Caco-2 (cell line): ENCODE data around the gene GPC5. TPM values are rescaled to one million over a fixed set of nuclear protein-coding genes. Genes with fewer than 3 reads are reported as not detected.

Experiments
- BruUV-seq: library from RNA; stranded (reverse); fragments of 400-500 nt; replicated peaks from 2 replicates; lab custom pipeline; 2021; lab: Mats Ljungman, UMichigan
- CTCF ChIA-PET: fragments of 300-600 bp; sonication (Branson Sonifier 250); formaldehyde crosslinking; loops from one replicate; lab custom pipeline; 2022; ENCODE audit warnings: antibody characterized with exemption; lab: Charles Lee
- POLR2A ChIA-PET: fragments of 300-600 bp; sonication (Branson Sonifier 250); formaldehyde crosslinking; loops from one replicate; lab custom pipeline; 2022; ENCODE audit warnings: antibody characterized with exemption; lab: Charles Lee
- DNase-seq, 2 experiments: peaks; one replicate each; pipeline versions ENCODE4 v3.0.0 to v3.0.0-alpha.2; 2020 to 2022
- H3K27me3 ChIP-seq: replicated peaks from 2 replicates; pipeline ENCODE4 v1.6.0; 2011; ENCODE audit warnings: low read length; ENCODE audit not compliant: control insufficient read depth, insufficient read depth
- H3K36me3 ChIP-seq: 2 replicates; pipeline ENCODE4 v1.5.1; 2011; ENCODE audit warnings: low read length; ENCODE audit not compliant: control insufficient read depth, insufficient read depth
- H3K4me1 ChIP-seq: fragments of 250-450 bp; sonication (Bioruptor Pico); 2 replicates; pipeline ENCODE4 v1.5.1; 2020; ENCODE audit warnings: mild to moderate bottlenecking
- H3K4me3 ChIP-seq: 2 replicates; pipeline ENCODE4 v1.5.1; 2011; ENCODE audit warnings: low read depth, mild to moderate bottlenecking, control low read depth, low read length
- H3K9me3 ChIP-seq: fragments of 250-450 bp; sonication (Bioruptor Pico); 2 replicates; pipeline ENCODE4 v1.5.1; 2020; ENCODE audit warnings: mild to moderate bottlenecking, moderate library complexity
- H3K27ac Mint-ChIP-seq: one replicate; pipeline ENCODE4 v1.8.0; 2022; ENCODE audit warnings: mixed read lengths; ENCODE audit not compliant: unreplicated experiment
- H3K27me3 Mint-ChIP-seq: one replicate; pipeline ENCODE4 v1.8.0; 2022; ENCODE audit warnings: mixed read lengths; ENCODE audit not compliant: insufficient read depth, unreplicated experiment
- H3K36me3 Mint-ChIP-seq: one replicate; pipeline ENCODE4 v1.8.0; 2022; ENCODE audit warnings: mild to moderate bottlenecking, mixed read lengths; ENCODE audit not compliant: insufficient read depth, unreplicated experiment
- H3K4me1 Mint-ChIP-seq: one replicate; pipeline ENCODE4 v1.8.0; 2022; ENCODE audit warnings: low read depth, mixed read lengths; ENCODE audit not compliant: unreplicated experiment
- H3K4me3 Mint-ChIP-seq: one replicate; pipeline ENCODE4 v1.8.0; 2022; ENCODE audit warnings: mild to moderate bottlenecking, moderate library complexity, mixed read lengths; ENCODE audit not compliant: unreplicated experiment
- H3K9me3 Mint-ChIP-seq: one replicate; pipeline ENCODE4 v1.8.0; 2022; ENCODE audit warnings: mixed read lengths; ENCODE audit not compliant: unreplicated experiment
- CTCF ChIP-seq, 2 experiments: fragments of 200-600 bp in 1 of 2; IDR thresholded peaks; 1 replicate in 1 of 2; 2 replicates in 1 of 2; pipeline versions ENCODE4 v1.5.1 to v1.8.0; 2011 to 2022; ENCODE audit warnings: antibody characterized with exemption in 1 of 2, control low read depth in 1 of 2, inconsistent platforms in 1 of 2, low read depth in 1 of 2, low read length in 1 of 2, mild to moderate bottlenecking in 1 of 2, moderate library complexity in 1 of 2; ENCODE audit not compliant: insufficient read depth in 1 of 2, severe bottlenecking in 1 of 2, unreplicated experiment in 1 of 2
- intact Hi-C: fragments of 100-400 bp; cut with micrococcal nuclease; formaldehyde crosslinking; loops from one replicate; pipeline ENCODE4 v1.10.0; 2022; ENCODE audit not compliant: unreplicated experiment
- total RNA-seq: library from RNA; stranded (reverse); gene quantifications from 2 replicates; pipeline ENCODE4 v1.2.3, GENCODE V29; 2022

Gene GPC5
- total RNA-seq, 1 experiment from 2014 or later = 4.1 TPM

DNA sequence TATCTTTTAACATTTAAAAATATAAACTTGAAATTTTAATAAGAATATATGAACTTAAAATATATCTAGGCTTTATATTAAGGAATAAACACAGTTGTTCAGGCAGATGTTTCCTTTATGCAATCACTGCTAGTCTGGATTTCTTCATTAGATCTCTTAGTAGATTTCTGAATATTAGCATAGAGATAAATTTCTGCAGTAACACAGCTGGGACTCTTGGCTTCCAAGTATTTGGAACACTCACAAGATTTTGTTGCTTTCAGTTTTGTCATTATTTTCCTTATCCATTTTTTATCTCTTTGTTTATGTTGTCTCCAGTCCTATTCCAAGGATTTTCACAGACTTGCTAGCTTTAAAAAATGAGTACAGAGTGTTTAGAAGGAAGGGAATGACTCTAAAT lies 857.1 kb downstream of the GPC5 start:
- ChIA-PET CTCF (no interaction called here), POLR2A (no interaction called here)
- no peaks in the 10 kb centered on the region for H3K9me3 ChIP-seq
- TF ChIP-seq CTCF (IDR thresholded peaks at IDR 0.05; ENCODE audit: insufficient read depth in 1 of 2, low read depth in 1 of 2, low read length in 1 of 2, severe bottlenecking in 1 of 2, unreplicated experiment in 1 of 2) = no peak
- no peaks in the 10 kb centered on the region for H3K36me3 ChIP-seq
- DNase-seq = no peak
- Mint-ChIP-seq H3K36me3 (no peaks in the 10 kb centered on the region), H3K4me3 (no peak overlapping the region), H3K27ac (no peak overlapping the region), H3K9me3 (no peaks in the 10 kb centered on the region), H3K27me3 (no peaks in the 10 kb centered on the region), H3K4me1 (peaks cover 8% of the 10 kb centered on the region)
- no peaks in the 10 kb centered on the region for H3K27me3 ChIP-seq
- BruUV-seq = no TSS peak
- H3K4me3 ChIP-seq = no peak overlapping the region
- intact Hi-C loops = no loop called here
- no peaks in the 10 kb centered on the region for H3K4me1 ChIP-seq

GRCh38 chr13:92256211-92256610 lies 857.8 kb downstream of the GPC5 start:
- H3K36me3 Mint-ChIP-seq = no peaks in the 10 kb centered on the region
- H3K9me3 ChIP-seq = no peaks in the 10 kb centered on the region
- DNase-seq = no peak
- no peak overlapping the region for H3K27ac Mint-ChIP-seq
- ChIA-PET CTCF (no interaction called here), POLR2A (no interaction called here)
- intact Hi-C loops = no loop called here
- no peak for TF ChIP-seq CTCF (IDR thresholded peaks at IDR 0.05; ENCODE audit: insufficient read depth in 1 of 2, low read depth in 1 of 2, low read length in 1 of 2, severe bottlenecking in 1 of 2, unreplicated experiment in 1 of 2)
- H3K27me3 Mint-ChIP-seq = no peaks in the 10 kb centered on the region
- peaks cover 8% of the 10 kb centered on the region for H3K4me1 Mint-ChIP-seq
- no peak overlapping the region for H3K4me3 ChIP-seq
- no peak overlapping the region for H3K4me3 Mint-ChIP-seq
- no peaks in the 10 kb centered on the region for H3K36me3 ChIP-seq
- no peaks in the 10 kb centered on the region for H3K27me3 ChIP-seq
- BruUV-seq = no TSS peak
- H3K4me1 ChIP-seq = no peaks in the 10 kb centered on the region
- no peaks in the 10 kb centered on the region for H3K9me3 Mint-ChIP-seq

- Histone ChIP-seq H3K4me3 (no peak overlapping the region), H3K4me1 (no peaks in the 10 kb centered on the region), H3K9me3 (no peaks in the 10 kb centered on the region), H3K27me3 (no peaks in the 10 kb centered on the region), H3K36me3 (no peaks in the 10 kb centered on the region)
- Mint-ChIP-seq H3K4me1 (no peaks in the 10 kb centered on the region), H3K27ac (no peak overlapping the region), H3K9me3 (no peaks in the 10 kb centered on the region), H3K4me3 (no peak overlapping the region), H3K36me3 (no peaks in the 10 kb centered on the region), H3K27me3 (no peaks in the 10 kb centered on the region)
- ChIA-PET CTCF (no interaction called here), POLR2A (no interaction called here)
- TF ChIP-seq CTCF (IDR thresholded peaks at IDR 0.05; ENCODE audit: insufficient read depth in 1 of 2, low read depth in 1 of 2, low read length in 1 of 2, severe bottlenecking in 1 of 2, unreplicated experiment in 1 of 2) = no peak
- DNase-seq = no peak
- intact Hi-C loops = no loop called here
- no TSS peak for BruUV-seq
Measured at GRCh38 chr13:92259046-92259445, 860.6 kb downstream of the GPC5 start.
